Fibroblast of villous mesenchyme (primary cell): Measurements from ENCODE around the gene HNRNPA1. TPM values are rescaled to one million over a fixed set of nuclear protein-coding genes. Genes with fewer than 3 reads are reported as not detected.

Experiments used
- DNase-seq: peaks from one replicate; pipeline ENCODE4 v3.0.0-alpha.2; 2010; ENCODE audit warnings: low read depth
- H3K4me3 ChIP-seq: 2 replicates; pipeline ENCODE4 v1.5.1; 2011; ENCODE audit warnings: low read depth, mild to moderate bottlenecking, low read length
- total RNA-seq: library from RNA; depleted of rRNA; stranded (reverse); fragments of >200 nt; gene quantifications from 2 replicates; pipeline ENCODE4 v1.2.3, GENCODE V29; 2012
- TF ChIP-seq, protein P1 (sequence below): IDR thresholded peaks from 2 replicates; pipeline ENCODE4 v1.5.1; 2012; ENCODE audit warnings: low read depth, mild to moderate bottlenecking, low read length; ENCODE audit not compliant: insufficient read depth

HNRNPA1 gene
- total RNA-seq, 1 donor = 251 TPM

DNA sequence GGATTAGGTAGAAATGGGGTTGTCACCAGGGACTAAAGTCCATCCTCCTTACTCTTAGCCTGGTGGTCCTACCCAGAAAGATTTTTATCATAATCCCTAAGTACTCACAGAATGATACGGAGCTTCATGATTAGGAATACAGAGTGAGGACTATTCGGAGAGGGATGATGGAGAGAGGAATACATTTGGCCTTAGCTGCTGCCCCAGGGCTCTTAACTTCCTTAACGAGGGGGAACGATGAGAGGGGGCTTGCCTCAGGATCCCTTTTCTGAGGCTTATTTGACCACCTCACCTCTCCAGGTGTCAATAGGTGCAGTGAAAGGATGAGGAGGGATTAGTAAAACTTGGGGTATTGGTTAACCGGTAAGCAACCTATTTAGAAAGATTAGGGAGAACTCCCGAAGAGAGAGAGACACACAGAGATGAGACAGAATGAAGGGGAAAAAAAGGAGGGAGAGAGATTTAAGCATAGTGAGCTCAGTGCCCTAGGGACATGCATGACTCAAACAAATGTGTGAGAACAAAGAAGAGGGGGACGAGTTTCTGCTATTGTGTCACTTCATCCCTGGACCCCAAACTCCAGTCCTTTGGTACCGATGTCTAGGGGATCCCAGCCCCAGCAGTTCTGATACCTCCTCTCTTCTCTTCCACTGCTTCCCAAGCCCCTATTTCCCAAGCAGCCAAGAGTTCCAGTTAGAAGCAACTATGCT is 19.1 kb downstream of the HNRNPA1 start:
- H3K4me3 ChIP-seq = no peak overlapping the region
- DNase-seq = no peak
- TF ChIP-seq, protein P1, sequence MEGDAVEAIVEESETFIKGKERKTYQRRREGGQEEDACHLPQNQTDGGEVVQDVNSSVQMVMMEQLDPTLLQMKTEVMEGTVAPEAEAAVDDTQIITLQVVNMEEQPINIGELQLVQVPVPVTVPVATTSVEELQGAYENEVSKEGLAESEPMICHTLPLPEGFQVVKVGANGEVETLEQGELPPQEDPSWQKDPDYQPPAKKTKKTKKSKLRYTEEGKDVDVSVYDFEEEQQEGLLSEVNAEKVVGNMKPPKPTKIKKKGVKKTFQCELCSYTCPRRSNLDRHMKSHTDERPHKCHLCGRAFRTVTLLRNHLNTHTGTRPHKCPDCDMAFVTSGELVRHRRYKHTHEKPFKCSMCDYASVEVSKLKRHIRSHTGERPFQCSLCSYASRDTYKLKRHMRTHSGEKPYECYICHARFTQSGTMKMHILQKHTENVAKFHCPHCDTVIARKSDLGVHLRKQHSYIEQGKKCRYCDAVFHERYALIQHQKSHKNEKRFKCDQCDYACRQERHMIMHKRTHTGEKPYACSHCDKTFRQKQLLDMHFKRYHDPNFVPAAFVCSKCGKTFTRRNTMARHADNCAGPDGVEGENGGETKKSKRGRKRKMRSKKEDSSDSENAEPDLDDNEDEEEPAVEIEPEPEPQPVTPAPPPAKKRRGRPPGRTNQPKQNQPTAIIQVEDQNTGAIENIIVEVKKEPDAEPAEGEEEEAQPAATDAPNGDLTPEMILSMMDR = no peak

DNA sequence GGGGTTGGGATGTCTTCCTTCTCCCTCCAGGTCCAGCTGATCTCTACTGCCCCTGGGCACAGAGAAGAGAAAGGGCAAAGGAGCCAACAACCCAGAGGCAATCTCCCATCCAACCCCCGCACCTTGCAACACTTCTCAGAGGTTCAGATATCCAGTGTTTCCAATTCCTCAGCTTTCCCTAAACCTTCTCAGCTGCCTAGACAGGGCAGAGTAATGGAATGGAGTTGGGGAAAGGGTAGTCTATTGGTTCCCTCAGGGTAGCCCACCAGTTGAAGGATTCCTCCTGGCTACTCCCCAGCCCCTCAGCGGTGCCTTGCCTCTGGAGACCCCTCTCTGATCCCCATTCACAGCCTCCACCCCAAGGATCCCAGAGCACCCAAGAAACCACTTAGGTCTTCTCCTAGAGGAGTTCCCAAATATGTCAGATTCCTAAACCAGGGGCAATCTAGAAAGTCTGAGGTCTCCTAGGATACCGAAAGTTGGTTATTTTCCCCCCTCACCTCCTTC is 19.8 kb downstream of the HNRNPA1 start:
- peak overlapping the region; percentile 42 for H3K4me3 ChIP-seq
- DNase-seq = no peak

DNA sequence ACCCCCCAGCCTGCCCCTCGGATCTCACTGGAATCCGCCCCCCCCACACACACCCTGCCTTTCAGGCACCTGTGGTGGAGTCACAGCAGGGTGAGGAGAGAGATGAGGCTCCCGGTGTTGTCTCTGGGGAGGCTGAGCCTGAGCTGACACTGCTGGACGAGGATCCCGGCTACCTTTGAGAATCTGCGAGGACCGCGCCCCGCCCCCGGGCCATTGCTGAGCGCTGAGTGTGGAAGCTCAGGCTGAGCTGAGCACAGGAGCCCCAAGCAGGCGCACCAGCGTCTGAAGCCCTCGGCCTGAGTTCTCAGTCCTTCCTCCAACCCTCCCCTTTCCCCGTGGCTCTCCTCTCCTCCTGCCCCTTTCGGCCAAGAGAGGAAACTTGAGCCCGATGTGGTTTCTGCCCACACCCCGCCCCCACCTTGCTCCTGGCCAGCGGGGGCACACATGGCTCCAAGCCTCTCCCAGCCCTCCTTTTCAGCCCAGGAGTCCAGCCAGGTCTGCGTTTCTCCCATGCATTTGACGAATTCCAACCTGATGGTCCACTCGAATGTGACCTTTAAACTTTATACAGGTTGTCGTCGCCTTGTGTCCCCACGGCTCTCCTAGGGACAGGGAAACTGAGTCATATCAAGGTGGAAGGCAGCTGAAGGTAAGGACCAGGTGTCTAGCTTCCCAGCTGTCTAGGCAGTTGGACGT is 20.4 kb downstream of the HNRNPA1 start, which contains the start of gene NFE2:
Gene NFE2 (minus strand): TSS at position 284 of the 696 bp plus-strand sequence. CDS start 5,767 bp downstream, outside the sequence.
- TF ChIP-seq, protein P1 = peak; percentile 13
- peak; percentile 67 for DNase-seq
- H3K4me3 ChIP-seq = peak within 1 kb of the TSS; percentile 42

More for the DNA sequence above, 19.8 kb downstream of the HNRNPA1 start:
- TF ChIP-seq, protein P1 = no peak

DNA sequence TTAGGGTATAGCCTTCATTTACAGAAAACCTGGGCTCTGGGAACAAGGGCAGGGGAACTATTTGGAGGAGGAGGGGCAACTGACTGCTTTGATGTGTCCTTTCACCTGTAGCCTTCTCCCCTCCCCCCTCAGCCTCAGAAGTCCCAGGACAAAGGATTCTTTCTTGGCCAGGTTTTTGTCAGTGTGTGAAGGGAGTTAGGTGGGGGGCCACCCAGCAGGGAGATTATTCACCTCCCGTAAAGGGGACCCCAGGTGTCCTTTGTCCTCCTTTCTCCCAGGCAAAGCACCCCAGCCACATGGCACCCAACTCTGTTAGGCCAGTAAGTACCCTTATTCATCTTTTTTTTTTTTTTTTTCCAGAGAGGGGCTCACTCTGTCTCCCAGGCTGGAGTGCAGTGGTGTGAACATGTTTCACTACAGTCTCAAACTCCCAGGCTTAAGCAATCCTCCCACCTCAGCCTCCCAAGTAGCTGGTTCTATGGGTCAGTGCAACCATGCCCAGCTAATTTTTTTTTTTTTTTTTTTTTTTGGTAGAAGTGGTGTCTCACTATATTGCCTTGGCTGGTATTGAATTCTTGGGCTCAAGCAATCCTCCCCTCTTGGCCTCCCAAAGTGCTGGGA is 21.0 kb downstream of the HNRNPA1 start:
- no peak overlapping the region for H3K4me3 ChIP-seq
- DNase-seq = no peak
- TF ChIP-seq, protein P1 = no peak

DNA sequence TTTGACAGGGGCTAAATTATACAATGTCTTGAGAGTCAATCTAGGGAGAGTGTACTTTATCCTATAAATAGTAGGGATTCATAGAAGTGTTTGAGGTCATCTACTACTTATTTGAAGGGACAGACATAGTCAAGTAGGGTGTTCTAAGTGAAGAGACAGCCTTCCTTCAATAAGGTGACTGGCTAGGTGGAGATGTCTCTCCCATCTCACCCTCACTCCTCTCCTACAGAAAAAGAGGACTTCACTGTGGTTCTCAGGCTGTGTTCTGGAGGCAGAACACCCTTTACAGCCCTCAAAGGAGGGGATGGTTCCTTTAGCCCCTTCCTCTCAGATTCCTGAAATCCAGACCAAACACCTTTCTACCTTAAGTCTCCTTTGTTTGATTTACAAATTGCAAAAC is 23.1 kb downstream of the HNRNPA1 start:
- no peak overlapping the region for H3K4me3 ChIP-seq
- no peak for DNase-seq
- TF ChIP-seq, protein P1 = no peak

DNA sequence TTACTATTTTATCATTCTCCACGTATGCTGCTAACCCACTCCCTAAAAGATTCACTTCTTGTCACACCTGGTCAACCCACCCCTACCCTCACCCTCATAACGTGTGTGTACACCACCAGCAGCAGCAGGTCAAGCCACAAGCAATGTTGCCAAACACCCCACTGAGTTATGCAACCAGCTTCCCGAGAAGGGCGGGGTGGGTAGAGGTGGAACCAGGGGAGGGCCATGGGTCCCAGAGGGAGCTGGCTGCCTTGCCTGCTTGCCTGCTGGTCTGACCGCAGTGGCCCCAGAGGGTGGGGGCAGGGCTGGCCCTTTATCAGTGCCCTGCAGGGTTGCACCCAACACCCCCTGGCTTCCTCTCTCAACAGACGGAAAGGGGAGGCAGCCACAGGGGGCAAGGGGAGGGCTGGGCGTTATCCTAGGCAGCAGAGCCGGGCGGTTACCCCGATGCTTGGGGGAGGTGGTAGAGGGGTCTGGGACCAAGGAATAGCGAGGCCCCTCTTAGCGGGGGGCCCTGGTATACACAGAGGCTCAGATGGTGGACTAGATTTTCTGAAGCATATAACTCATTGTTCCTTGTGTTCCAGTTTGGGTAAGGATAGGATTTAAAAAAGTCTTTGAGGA is 23.8 kb downstream of the HNRNPA1 start:
- TF ChIP-seq, protein P1 = no peak
- peak overlapping the region; percentile 2 for H3K4me3 ChIP-seq
- peak; percentile 84 for DNase-seq
